Heart right ventricle (tissue), 16 donors: ENCODE results near the gene TMA16. TPM values are rescaled to one million over a fixed set of nuclear protein-coding genes. Genes with fewer than 3 reads are reported as not detected.

Source experiments
- ATAC-seq, 8 donors: fragments of 200-7000 bp; cut with Tn5 transposase; one replicate each; pipeline ENCODE4 v1.9.1; 2020; ENCODE audit warnings: mild to moderate bottlenecking in 8 of 8, moderate library complexity in 8 of 8, moderate number of reproducible peaks in 1 of 8
- DNase-seq, 2 donors: peaks; one replicate each; pipeline ENCODE4 v3.0.0-alpha.2; 2020
- H3K27ac ChIP-seq, 10 donors: fragments of 200-600 bp; sonication (generic) in 2 of 10; one replicate each; pipeline versions ENCODE4 v1.5.0 to v1.8.0; 2020 to 2022; ENCODE audit warnings: mild to moderate bottlenecking in 3 of 10
- H3K27me3 ChIP-seq, 7 donors: fragments of 200-600 bp; one replicate each; pipeline ENCODE4 v1.8.0; 2021 to 2022; ENCODE audit warnings: mild to moderate bottlenecking in 2 of 7
- H3K36me3 ChIP-seq, 9 donors: fragments of 200-600 bp; sonication (generic) in 1 of 9; one replicate each; pipeline versions ENCODE4 v1.5.0 to v1.8.0; 2020 to 2022; ENCODE audit warnings: mild to moderate bottlenecking in 2 of 9
- H3K4me1 ChIP-seq, 9 donors: fragments of 200-600 bp; sonication (generic) in 1 of 9; one replicate each; pipeline versions ENCODE4 v1.5.0 to v1.8.0; 2020 to 2022; ENCODE audit warnings: mild to moderate bottlenecking in 4 of 9
- H3K4me3 ChIP-seq, 10 donors: fragments of 200-600 bp; sonication (generic) in 2 of 10; one replicate each; pipeline versions ENCODE4 v1.5.0 to v1.8.0; 2020 to 2022; ENCODE audit warnings: mild to moderate bottlenecking in 7 of 10, moderate library complexity in 2 of 10
- H3K9me3 ChIP-seq, 11 donors: fragments of 200-600 bp in 10 of 11; sonication (generic) in 2 of 11; one replicate each; pipeline versions ENCODE4 v1.5.0 to v1.8.0; 2013 to 2022; ENCODE audit warnings: mild to moderate bottlenecking in 2 of 11, control low read depth in 1 of 11, moderate library complexity in 1 of 11
- CTCF ChIP-seq, 9 donors: fragments of 200-600 bp; sonication (generic) in 2 of 9; IDR thresholded peaks; one replicate each; pipeline versions ENCODE4 v1.5.0 to v1.8.0; 2021 to 2022; ENCODE audit warnings: antibody characterized with exemption in 9 of 9, mild to moderate bottlenecking in 5 of 9, moderate library complexity in 1 of 9
- WGBS, 2 donors: extraction: QIAGEN DNeasy Blood & Tissue Kit; methylation state at CpG; one replicate each; pipeline ENCODE4 v1.1.7; 2013; ENCODE audit warnings: inconsistent platforms in 1 of 2; 5-methylcytosine and 5-hydroxymethylcytosine counted together
- intact Hi-C, 10 donors: fragments of 100-400 bp; cut with DNase I; formaldehyde crosslinking; loops; one replicate each; pipeline versions ENCODE4 v1.11.1 to v1.14.2; 2022
- polyA plus RNA-seq, 2 donors: library from polyadenylated mRNA; stranded (reverse); fragments of 200-250 nt; gene quantifications; one replicate each; pipeline ENCODE4 v1.2.3, GENCODE V29; 2013
- total RNA-seq, 10 donors: library from RNA; stranded (reverse); fragmentation: NEBNext Ultra II Directional in 3 of 10; extraction: Animal tissue kit (Norgen Biotek cat#: 25700) in 3 of 10; gene quantifications; one replicate each; pipeline versions ENCODE4 v1.2.1 to v1.2.4, GENCODE V29; 2021 to 2023
- donor health status: Arrhythmogenic right ventricular cardiomyopathy.
- donor health status: ischemic (EF 13 %, LVEDD 7.1; RV severe dilation, severe dysfunction).
- donor health status: healthy with polysubstance abuse.
- donor health status: DM: no; HTN: yes; CAD: no.
- donor health status: DM: no; HTN: no; CAD: no.
- donor health status: ischemic (EF 25% LVEDD 6.9; RV normal size, moderate dysfunction).
- donor health status: ischemic (EF 25% LVEDD 5.7; RV mildly dilated, moderate dysfunction).
- donor health status: healthy.
- donor health status: DM: yes; HTN: yes; CAD: no.
- donor health status: Ischemic cardiomyopathy.
- donor health status: ischemic (EF 35%, LVEDD 5.7; RV mildly dilated, moderate dysfunction).
- donor health status: nonischemic (EF 11% LVEDD 7.7; RV severe dilation, severe dysfunction).
- donor health status: DM: yes; HTN: yes; CAD: no.
- donor health status: PGD.
- donor health status: ischemic (EF 29% LVEDD 5.4; RV normal size, mild dysfunction).
- donor health status: nonischemic (EF 23%, LVEDD 6.1; RV moderate dilation, normal function).

TMA16 gene
- total and polyA plus RNA-seq, 12 donors = 6.5 to 15.3 (median 9.7) TPM

- DNase-seq = no peak
- Histone ChIP-seq H3K9me3 (peaks cover 0 to 10% (median 0%) of the 10 kb centered on the region in 11 donors), H3K27me3 (no peaks in the 10 kb centered on the region), H3K27ac (no peak overlapping the region), H3K4me1 (peaks cover 0 to under 1% (median 0%) of the 10 kb centered on the region in 9 donors), H3K4me3 (no peak overlapping the region), H3K36me3 (no peaks in the 10 kb centered on the region)
- intact Hi-C loops = no loop called here
- no peak for ATAC-seq
- WGBS, 2 donors = 25 to 26% methylated on average over 5 of the region's 5 CpGs
- no peak for TF ChIP-seq CTCF (IDR thresholded peaks at IDR 0.05)
Observed at GRCh38 chr4:163565226-163566135, 71.0 kb downstream of the TMA16 start.

GRCh38 chr4:163566257-163566796 lies 71.8 kb downstream of the TMA16 start:
- peaks cover 0 to 2% (median 0%) of the 10 kb centered on the region in 11 donors for H3K9me3 ChIP-seq
- 62 to 64% methylated on average over 4 of the region's 4 CpGs for WGBS, 2 donors
- DNase-seq = no peak
- H3K4me1 ChIP-seq = no peaks in the 10 kb centered on the region
- H3K4me3 ChIP-seq = no peak overlapping the region
- ATAC-seq = no peak
- H3K36me3 ChIP-seq = no peaks in the 10 kb centered on the region
- intact Hi-C loops = no loop called here
- H3K27me3 ChIP-seq = no peaks in the 10 kb centered on the region
- no peak for TF ChIP-seq CTCF (IDR thresholded peaks at IDR 0.05)
- no peak overlapping the region for H3K27ac ChIP-seq

- Histone ChIP-seq H3K4me1 (no peaks in the 10 kb centered on the region), H3K27ac (no peak overlapping the region), H3K27me3 (no peaks in the 10 kb centered on the region), H3K4me3 (no peak overlapping the region), H3K9me3 (no peaks in the 10 kb centered on the region), H3K36me3 (no peaks in the 10 kb centered on the region)
- 56 to 59% methylated on average over 2 of the region's 2 CpGs for WGBS, 2 donors
- intact Hi-C loops = no loop called here
- DNase-seq (no peak), ATAC-seq (no peak)
- no peak for TF ChIP-seq CTCF (IDR thresholded peaks at IDR 0.05)
Observed at GRCh38 chr4:163568843-163569242, 74.4 kb downstream of the TMA16 start.

Other genes starting within 250 kb of the TMA16 start
- gene NPY1R, start 162.1 kb upstream of the TMA16 start, total RNA-seq = 1 to 10 TPM in 3 of 10 donors, under 1 TPM in 7; 0.52 to 1.3 (median 0.92) TPM
- gene NPY1R, start 162.1 kb upstream of the TMA16 start, polyA plus RNA-seq = 1 to 10 TPM in 1 of 2 donors, under 1 TPM in 1; 0.26 to 1.3 TPM
- under 1 TPM in 4 of 10 donors, not detected in 6; 0.15 to 0.23 (median 0.19) TPM for gene NPY5R, start 150.8 kb upstream of the TMA16 start, total RNA-seq
- gene NPY5R, start 150.8 kb upstream of the TMA16 start, polyA plus RNA-seq = under 1 TPM; 0.07 to 0.15 TPM
- not detected for gene TKTL2, start 20.9 kb upstream of the TMA16 start, total RNA-seq
- gene TKTL2, start 20.9 kb upstream of the TMA16 start, polyA plus RNA-seq = not detected